ENCODE measurements around the gene ECEL1.

Gene ECEL1

DNA sequence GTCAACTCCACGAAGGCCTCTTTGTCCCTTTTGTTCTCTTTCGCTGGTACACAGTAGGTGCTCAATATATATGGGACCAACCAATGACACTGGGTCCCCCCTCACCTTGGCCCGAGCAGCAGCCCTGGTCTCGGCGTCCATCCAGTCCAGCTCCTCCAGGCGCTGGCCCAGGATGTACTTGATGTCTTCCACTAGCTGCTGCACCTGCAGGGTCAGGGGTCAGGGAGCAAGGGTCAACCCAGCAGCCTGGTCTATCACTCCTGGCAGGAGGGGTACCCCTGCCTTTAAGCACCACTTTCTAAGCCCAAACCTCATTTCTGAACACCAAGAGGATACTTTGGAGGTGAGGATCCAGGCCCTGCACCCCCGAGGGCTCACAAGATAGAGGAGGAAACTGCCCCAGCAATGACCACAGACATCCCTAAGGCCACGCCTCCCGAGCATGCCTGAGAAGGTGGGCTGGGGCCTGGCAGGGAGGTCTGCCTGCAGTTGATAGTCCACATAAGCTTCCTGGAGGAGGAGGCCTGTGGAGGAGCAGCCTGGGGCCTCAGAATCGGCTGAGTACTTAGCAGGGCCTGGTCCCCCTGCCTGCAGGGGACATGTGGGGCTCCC lies 4.2 kb downstream of the ECEL1 start:
- DNase-seq, result no peak

DNA sequence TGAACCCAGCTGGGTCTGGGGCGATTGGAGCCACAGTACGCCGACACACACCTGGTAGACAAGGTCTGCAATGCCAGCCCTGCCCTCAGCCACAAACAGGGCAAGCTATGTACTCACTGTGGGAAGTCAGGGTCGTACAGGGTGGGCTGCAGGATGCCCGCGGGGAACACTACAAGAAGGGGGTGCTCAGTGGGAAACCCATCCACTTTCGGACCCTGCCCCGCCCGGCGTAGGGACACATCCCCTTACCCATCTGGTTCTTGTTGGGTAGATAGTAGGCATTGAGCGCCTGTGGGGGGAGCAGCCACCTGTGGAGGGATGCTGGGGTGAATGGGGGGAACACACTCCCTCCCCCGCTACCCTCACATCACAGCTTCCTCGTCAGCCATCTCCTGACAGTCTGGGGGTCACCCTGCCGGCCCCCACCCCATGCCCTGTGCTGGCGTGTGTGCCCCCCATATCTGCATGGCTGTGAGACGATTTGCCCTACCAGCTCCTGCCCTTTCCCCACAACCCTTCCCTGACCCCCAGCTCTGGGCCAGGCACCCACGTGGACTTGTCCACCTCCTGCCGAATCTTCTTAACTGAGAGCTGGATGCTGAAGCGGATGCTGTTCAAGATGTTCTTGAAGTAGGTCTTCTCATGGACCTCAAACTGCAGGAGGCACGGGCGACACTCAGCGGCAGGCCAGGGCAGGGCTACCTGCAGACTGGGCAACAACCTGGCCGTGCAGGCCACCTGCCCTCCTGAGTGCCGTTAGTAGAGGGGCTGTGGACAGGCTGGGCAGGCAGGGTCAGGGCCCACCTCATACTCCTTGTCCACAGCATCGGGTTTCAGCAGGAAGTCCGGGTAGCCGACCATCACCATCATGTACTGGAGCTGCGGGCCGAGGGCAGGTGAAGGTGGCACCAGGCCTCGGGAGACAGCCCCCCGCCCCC lies 5.1 kb downstream of the ECEL1 start:
- no peak for DNase-seq

DNA sequence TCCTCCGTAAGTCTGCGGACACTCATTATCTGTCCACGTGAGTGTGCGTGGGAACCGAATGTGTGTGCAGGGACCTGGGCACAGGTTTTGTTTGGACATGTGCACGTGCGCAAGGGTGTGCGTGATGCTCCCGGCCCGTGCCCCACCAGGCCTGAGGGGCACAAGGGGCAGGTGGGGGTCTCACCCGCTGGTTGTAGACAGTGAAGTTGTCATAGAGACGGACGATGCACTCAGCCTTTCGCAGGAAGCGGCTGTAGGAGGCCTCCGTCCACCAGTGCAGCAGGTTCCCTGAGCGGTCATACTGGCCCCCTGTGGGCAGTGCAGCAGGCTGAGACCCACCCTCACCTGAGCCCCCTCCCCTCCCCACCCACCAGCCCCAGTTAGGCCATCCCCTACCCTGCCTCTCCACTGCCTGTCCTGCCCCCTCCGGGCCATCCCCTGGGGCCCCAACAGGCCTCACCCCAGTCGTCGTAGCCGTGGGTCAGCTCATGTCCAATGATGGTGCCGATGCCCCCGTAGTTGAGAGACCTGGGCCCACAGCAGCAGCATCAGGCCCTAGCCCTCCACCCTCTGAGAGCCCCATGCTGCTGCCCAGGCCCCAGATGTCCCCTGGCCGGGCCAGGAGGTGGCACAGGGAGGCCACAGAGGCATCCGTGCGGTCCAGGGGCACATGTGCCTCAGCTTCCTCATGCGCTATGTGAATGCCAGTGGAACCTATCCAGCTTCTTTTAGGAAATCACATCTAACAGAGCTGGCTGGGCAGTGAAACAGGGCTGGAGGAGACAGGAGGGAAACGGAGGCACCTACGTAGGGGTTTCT lies 6.1 kb downstream of the ECEL1 start:
- DNase-seq, result no peak

DNA sequence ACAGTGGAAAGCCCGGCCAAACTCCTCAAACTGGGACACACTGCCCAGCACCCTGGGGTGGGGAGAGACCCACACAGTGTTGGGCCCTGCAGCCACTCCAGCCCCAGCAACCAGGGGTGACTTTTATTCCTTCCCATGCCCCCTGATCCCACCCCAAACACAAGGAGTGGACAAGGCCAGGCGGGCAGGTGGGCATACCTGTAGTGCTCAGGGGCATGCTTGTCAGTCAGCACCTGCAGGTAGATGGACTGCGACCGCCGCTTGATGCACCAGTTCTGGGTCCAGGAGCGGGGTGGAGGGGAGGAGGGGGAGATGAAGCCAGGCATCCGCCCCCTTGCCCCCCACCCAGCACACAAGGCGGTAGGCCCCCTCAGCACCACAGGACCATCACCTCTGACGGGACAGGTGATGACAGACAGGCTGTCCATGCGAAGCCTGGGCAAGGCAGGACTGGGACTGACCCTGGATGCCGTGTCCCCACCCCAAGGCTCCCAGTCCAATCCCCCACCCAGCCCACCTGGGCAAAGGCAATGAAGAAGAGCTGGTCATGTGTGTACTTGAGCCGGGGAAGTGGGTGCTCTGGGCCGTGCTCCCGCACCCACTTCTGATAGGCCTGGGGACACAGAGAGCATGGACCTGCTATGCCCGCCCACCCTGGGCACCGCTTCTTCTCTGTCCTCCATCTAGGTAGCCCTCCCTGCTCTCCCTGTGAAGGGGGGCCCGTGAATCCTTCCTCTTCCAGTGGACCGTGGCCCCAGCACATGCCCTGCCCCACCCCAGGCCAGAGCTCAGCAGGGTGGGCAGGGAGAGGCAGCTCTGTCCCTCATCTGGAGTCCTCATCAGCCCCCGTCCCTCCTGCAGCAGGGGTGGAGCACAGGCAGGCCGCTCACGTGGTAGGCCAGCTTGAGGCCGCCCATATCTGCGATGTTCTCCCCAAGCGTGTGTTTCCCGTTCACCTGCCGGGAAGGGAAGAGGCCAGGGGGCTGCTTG lies 7.1 kb downstream of the ECEL1 start:
- DNase-seq, result no peak

- DNase-seq, result no peak
Measured at GRCh38 chr2:232479341-232480200, 8.1 kb downstream of the ECEL1 start.

DNA sequence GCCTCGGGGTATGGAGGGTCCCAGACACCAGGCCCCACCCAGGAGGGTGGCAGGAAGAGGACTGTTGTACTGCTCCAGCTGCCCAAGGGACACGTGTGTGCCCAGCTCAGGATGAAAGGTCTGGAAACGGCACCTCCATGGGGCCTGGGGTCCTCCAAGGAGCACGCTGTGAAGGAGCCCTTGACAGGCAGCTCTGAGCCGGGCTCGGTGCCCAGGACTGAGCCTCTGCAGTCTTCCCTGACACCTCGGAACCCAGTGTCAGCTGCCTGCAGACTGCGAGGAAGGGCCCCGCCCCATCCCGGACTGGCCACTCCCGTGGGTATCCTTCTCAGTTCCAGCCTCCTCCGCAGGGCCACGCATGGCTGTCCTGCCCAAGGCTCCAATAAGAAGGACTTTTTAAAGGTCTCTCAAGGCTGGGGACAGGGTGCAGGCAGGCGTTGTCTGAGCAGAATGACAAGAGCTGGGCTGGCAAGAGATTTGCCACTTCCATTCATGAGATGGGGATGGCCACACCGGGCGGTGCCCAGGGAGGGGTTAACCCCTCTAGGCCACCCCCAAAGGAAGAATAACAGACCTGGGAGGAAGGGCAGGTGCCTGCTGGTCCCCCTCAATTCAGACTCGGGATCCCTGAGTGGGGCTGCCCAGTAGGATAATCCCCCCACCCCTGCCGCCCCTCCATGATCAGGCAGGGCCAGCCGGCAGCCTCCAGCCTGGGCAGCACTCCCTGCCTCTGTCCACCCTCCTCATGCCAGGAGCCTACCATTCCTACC lies 8.9 kb downstream of the ECEL1 start:
- no peak for DNase-seq

- DNase-seq, result no peak
Measured at GRCh38 chr2:232477751-232478510, 9.7 kb downstream of the ECEL1 start.

DNA sequence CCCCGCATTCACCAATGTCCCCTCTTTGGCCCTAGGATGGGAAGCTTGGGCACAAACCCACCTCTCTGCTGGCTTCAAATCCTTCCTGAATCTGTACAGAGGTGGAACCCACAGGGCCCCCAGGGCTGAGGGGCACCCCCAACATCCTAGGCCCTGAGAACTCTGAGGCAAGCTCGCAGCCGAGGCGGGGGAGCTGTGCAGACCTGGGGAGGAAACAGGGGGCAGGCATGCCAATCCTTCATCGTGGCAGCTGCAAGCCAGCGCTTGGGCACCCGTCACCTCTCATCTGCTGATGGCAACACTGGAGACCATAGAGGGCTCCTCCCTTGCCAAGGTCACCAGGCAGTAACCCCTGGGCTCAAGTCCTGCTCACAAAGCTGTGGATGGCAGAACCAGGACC lies 10.8 kb downstream of the ECEL1 start:
- no peak for DNase-seq

DNA sequence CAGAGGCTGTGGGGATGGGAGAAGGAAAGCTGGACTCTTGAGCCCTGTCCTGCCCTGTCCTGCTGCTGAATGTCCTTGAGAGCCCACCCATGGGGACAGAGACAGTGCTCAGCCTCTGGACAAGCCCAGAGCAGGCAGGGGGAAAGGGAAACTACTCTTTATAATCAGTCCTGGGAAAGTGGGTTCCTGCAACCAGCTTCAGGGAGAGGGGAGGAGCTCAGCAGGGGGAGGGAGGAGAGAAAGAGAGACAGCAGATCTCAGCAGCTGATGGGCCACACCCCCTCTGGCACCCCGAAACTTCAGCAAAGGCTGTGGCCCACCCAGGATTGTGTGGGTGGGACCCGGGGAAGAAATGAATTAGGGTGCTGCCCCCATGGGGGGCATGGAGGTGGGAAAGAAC lies 11.6 kb downstream of the ECEL1 start:
- DNase-seq, result no peak

- DNase-seq, result peak; percentile 73
Measured at GRCh38 chr2:232473467-232473890, 14.2 kb downstream of the ECEL1 start.

- no peak for DNase-seq
Measured at GRCh38 chr2:232466221-232466620, 21.4 kb downstream of the ECEL1 start.

GRCh38 chr2:232465061-232465460 lies 22.6 kb downstream of the ECEL1 start:
- no peak for DNase-seq

GRCh38 chr2:232464544-232464885 lies 23.1 kb downstream of the ECEL1 start:
- no peak for DNase-seq

- no peak for DNase-seq
Measured at GRCh38 chr2:232463701-232464543, 23.7 kb downstream of the ECEL1 start.

DNA sequence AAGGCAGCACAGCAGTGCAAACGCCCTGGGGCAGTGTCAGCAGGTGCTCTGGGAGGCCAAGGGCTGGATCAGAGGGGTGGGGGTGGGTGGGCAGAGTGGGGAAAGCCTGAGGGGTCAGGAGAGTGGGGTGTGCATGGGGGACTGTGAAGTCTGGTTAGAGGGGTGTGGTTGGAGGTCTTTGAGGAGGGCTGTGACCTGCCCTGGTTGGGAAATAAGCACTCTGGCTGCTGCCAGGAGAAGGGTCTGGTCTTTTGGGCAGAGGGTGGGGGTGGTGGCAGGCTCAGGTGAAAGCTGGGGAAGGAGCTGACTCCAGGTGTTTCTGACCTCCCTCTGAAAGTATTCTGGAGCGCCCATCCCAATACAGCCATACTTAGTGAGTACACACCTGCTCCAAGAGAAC lies 27.5 kb downstream of the ECEL1 start:
- no peak for DNase-seq

DNA sequence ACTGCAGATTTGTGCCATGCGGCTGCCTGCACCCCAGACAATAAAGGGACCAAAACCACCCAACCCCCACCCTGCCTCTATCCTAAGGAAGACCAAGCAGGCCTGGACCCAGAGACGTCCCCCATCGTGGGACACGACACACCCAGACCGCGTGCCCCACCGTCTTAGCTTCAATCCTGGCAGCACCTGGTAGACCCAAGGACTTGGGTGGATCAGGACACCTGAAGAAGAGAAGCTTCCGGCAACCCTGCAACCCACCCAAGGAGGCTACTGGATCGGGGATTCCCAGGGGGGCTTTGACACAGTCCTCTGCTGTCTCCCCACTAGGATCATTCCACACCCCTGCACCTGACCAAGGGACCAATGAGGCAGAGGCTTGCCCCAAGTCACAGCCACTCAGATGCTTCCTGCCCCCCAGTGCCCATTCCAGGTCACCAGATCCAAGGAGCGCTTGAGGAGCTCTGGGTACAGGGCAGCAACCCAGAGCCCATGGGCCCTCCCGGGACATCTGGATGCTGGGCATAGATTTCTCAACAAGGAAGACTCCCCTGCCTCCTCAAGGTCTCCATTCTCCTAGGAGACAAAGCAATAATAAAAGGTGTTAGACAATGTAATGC lies 28.1 kb downstream of the ECEL1 start:
- no peak for DNase-seq

DNA sequence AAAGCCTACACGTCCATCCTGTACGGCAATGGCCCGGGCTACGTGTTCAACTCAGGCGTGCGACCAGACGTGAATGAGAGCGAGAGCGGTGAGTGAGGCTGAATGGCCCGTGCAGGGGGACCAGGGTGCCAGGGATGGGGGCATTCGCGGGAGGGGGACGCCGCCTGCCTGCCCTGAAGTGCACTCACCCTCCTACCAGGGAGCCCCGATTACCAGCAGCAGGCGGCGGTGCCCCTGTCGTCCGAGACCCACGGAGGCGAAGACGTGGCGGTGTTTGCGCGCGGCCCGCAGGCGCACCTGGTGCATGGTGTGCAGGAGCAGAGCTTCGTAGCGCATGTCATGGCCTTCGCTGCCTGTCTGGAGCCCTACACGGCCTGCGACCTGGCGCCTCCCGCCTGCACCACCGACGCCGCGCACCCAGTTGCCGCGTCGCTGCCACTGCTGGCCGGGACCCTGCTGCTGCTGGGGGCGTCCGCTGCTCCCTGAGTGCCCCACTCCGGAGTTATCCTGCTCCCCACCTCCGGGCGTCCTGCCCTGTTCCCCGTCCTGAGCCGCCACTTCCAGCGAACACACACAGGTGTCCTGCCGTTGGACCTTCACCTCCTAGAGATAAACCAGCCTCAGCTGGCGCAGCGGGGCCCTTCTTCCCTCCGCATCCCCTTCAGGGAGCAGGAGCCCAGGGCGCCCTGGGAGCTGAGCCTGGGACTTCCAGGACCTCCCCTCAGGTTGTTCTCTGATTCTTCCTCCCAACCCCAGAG lies 28.8 kb downstream of the ECEL1 start:
- no peak for DNase-seq

Data from NCI-H2029 treated with DMSO at 0.1 percent for 48 hours (cell line).